Cardiac fibroblast (primary cell): ENCODE measurements around the gene TMPRSS11B.

ENCODE experiments used
- DNase-seq, 2 donors: peaks; one replicate each; pipeline versions ENCODE4 v3.0.0 to v3.0.0-alpha.2; 2010; ENCODE audit warnings: low read depth in 2 of 2
- H3K4me3 ChIP-seq, 2 donors: replicated peaks in 1 of 2; 1 replicate in 1 of 2; 2 replicates in 1 of 2; pipeline ENCODE4 v1.5.1; 2011; ENCODE audit warnings: low read depth in 2 of 2, low read length in 2 of 2, mild to moderate bottlenecking in 2 of 2, moderate library complexity in 1 of 2
- CTCF ChIP-seq: IDR thresholded peaks from one replicate; pipeline ENCODE4 v1.5.1; 2011; ENCODE audit warnings: low read depth, mild to moderate bottlenecking, low read length, inconsistent platforms

Gene TMPRSS11B

GRCh38 chr4:68278029-68278428 is 32.5 kb upstream of the TMPRSS11B start:
- no peak overlapping the region for H3K4me3 ChIP-seq
- no peak for DNase-seq
- no peak for TF ChIP-seq CTCF

GRCh38 chr4:68277627-68278026 is 32.1 kb upstream of the TMPRSS11B start:
- no peak for TF ChIP-seq CTCF
- no peak for DNase-seq
- no peak overlapping the region for H3K4me3 ChIP-seq

- DNase-seq = peak in 1 of 2 donors; percentile 5
- no peak overlapping the region for H3K4me3 ChIP-seq
- TF ChIP-seq CTCF = no peak
Measured at GRCh38 chr4:68272860-68273259, 27.4 kb upstream of the TMPRSS11B start.

- TF ChIP-seq CTCF = no peak
- H3K4me3 ChIP-seq = peak overlapping the region; percentile 15 to 25
- peak; percentile 7 to 14 for DNase-seq
Measured at GRCh38 chr4:68272380-68272779, 26.9 kb upstream of the TMPRSS11B start.

- TF ChIP-seq CTCF = peak; percentile 61
- H3K4me3 ChIP-seq = peak overlapping the region; percentile 15 to 25
- peak; percentile 76 to 77 for DNase-seq
Measured at GRCh38 chr4:68271851-68272357, 26.4 kb upstream of the TMPRSS11B start.

- no peak overlapping the region for H3K4me3 ChIP-seq
- DNase-seq = peak; percentile 54 to 58
- no peak for TF ChIP-seq CTCF
Measured at GRCh38 chr4:68267433-68267944, 22.0 kb upstream of the TMPRSS11B start.
